Mammary epithelial cell (primary cell): Measurements from ENCODE around the gene UBE3C.
"Not testable (repeated sequence)": the region's sequence is repeated elsewhere in the genome, so short reads cannot be mapped to it uniquely, and the experiment has no call there.

Source experiments
- EZH2 ChIP-seq: IDR thresholded peaks from 2 replicates; pipeline ENCODE4 v1.6.1; 2012; ENCODE audit warnings: low read length, inconsistent platforms, borderline replicate concordance
- TF ChIP-seq, protein P1 (sequence below), 2 donors: IDR thresholded peaks in 1 of 2; conservative IDR thresholded peaks in 1 of 2; 2 replicates each; pipeline ENCODE4 v1.5.1; 2011 to 2012; ENCODE audit warnings: inconsistent platforms in 2 of 2, low read length in 2 of 2, mild to moderate bottlenecking in 2 of 2, control low read depth in 1 of 2, low read depth in 1 of 2; ENCODE audit not compliant: insufficient read depth in 1 of 2; ENCODE audit errors: extremely low read depth in 1 of 2

DNA sequence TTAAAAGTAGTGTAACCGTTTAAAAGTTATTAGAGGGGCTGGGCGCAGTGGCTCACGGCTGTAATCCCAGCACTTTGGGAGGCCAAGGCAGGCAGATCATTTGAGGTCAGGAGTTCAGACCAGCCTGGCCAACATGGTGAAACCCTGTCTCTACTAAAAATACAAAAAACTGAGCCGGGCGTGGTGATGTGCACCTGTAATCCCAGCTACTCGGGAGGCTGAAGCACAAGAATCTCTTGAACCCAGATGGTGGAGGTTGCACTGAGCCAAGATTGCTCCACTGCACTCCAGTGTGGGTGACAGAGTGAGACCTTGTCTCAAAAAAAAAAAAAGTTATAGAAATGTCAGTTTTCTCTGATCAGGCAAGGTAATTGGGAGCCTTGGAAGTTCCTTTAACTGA, 113.1 kb downstream of the UBE3C start:
- TF ChIP-seq, protein P1, sequence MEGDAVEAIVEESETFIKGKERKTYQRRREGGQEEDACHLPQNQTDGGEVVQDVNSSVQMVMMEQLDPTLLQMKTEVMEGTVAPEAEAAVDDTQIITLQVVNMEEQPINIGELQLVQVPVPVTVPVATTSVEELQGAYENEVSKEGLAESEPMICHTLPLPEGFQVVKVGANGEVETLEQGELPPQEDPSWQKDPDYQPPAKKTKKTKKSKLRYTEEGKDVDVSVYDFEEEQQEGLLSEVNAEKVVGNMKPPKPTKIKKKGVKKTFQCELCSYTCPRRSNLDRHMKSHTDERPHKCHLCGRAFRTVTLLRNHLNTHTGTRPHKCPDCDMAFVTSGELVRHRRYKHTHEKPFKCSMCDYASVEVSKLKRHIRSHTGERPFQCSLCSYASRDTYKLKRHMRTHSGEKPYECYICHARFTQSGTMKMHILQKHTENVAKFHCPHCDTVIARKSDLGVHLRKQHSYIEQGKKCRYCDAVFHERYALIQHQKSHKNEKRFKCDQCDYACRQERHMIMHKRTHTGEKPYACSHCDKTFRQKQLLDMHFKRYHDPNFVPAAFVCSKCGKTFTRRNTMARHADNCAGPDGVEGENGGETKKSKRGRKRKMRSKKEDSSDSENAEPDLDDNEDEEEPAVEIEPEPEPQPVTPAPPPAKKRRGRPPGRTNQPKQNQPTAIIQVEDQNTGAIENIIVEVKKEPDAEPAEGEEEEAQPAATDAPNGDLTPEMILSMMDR (conservative IDR thresholded peaks at IDR 0.05 in 1 of 2, IDR thresholded peaks at IDR 0.05 in 1 of 2; ENCODE audit: extremely low read depth in 1 of 2, insufficient read depth in 1 of 2, low read depth in 1 of 2, low read length in 2 of 2): not testable (repeated sequence)
- TF ChIP-seq EZH2: not testable (repeated sequence)
